ENCODE results near the gene ERGIC1. TPM values are rescaled to one million over a fixed set of nuclear protein-coding genes. Genes with fewer than 3 reads are reported as not detected.

Gene ERGIC1
- total RNA-seq, 1 experiment from 2014 or later, result 202 TPM

- Histone ChIP-seq H3K4me3 (no peak overlapping the region), H3K9me3 (replicated peaks) (0 out of 2 replicates have a peak, but pooled peaks cover 5% of the 10 kb centered on the region), H3K4me1 (replicated peaks) (peaks cover 79% of the 10 kb centered on the region), H3K27me3 (replicated peaks) (no peaks in the 10 kb centered on the region), H3K27ac (peak overlapping the region; percentile 20), H3K36me3 (no peaks in the 10 kb centered on the region)
- DNase-seq (ENCODE audit: low read depth in 1 of 2, low spot score in 2 of 2), result peak; percentile 66 to 76
These were observed 40.2 kb upstream of the ERGIC1 start for GRCh38 chr5:172793577-172794488.

- DNase-seq (ENCODE audit: low read depth in 1 of 2, low spot score in 2 of 2), result peak; percentile 94
- no peaks in the 10 kb centered on the region for H3K36me3 ChIP-seq
- peaks cover 81% of the 10 kb centered on the region for H3K4me1 ChIP-seq (replicated peaks)
- peak overlapping the region; percentile 72 for H3K27ac ChIP-seq
- 0 out of 2 replicates have a peak, but pooled peaks cover 5% of the 10 kb centered on the region for H3K9me3 ChIP-seq (replicated peaks)
- H3K4me3 ChIP-seq, result no peak overlapping the region
- no peaks in the 10 kb centered on the region for H3K27me3 ChIP-seq (replicated peaks)
These were observed 38.6 kb upstream of the ERGIC1 start for GRCh38 chr5:172795318-172795977.

- no peak overlapping the region; the same call in 1 of the 2 replicates for H3K27ac ChIP-seq
- DNase-seq (ENCODE audit: low read depth in 1 of 2, low spot score in 2 of 2), result no peak
- H3K27me3 ChIP-seq (replicated peaks), result no peaks in the 10 kb centered on the region
- H3K4me3 ChIP-seq, result no peak overlapping the region
- 0 out of 2 replicates have a peak, but pooled peaks cover 5% of the 10 kb centered on the region for H3K9me3 ChIP-seq (replicated peaks)
- no peaks in the 10 kb centered on the region for H3K36me3 ChIP-seq
- peaks cover 89% of the 10 kb centered on the region for H3K4me1 ChIP-seq (replicated peaks)
These were observed 37.7 kb upstream of the ERGIC1 start for GRCh38 chr5:172796306-172796705.

- Histone ChIP-seq H3K27ac (peak overlapping the region; percentile 88), H3K9me3 (replicated peaks) (0 out of 2 replicates have a peak, but pooled peaks cover 5% of the 10 kb centered on the region), H3K4me3 (no peak overlapping the region), H3K36me3 (no peaks in the 10 kb centered on the region), H3K27me3 (replicated peaks) (no peaks in the 10 kb centered on the region), H3K4me1 (replicated peaks) (peaks cover 97% of the 10 kb centered on the region)
- no peak for DNase-seq (ENCODE audit: low read depth in 1 of 2, low spot score in 2 of 2)
These were observed 36.3 kb upstream of the ERGIC1 start for GRCh38 chr5:172797771-172798191.

GRCh38 chr5:172798422-172799215 lies 35.4 kb upstream of the ERGIC1 start:
- Histone ChIP-seq H3K27me3 (replicated peaks) (no peaks in the 10 kb centered on the region), H3K4me3 (no peak overlapping the region), H3K27ac (peak overlapping the region; percentile 88), H3K4me1 (replicated peaks) (peaks cover 91% of the 10 kb centered on the region), H3K36me3 (no peaks in the 10 kb centered on the region), H3K9me3 (replicated peaks) (0 out of 2 replicates have a peak, but pooled peaks cover 4% of the 10 kb centered on the region)
- peak; percentile 87 to 94 for DNase-seq (ENCODE audit: low read depth in 1 of 2, low spot score in 2 of 2)

- Histone ChIP-seq H3K4me3 (no peak overlapping the region), H3K27me3 (replicated peaks) (no peaks in the 10 kb centered on the region), H3K36me3 (no peaks in the 10 kb centered on the region), H3K27ac (peak overlapping the region; percentile 88), H3K9me3 (replicated peaks) (no peaks in the 10 kb centered on the region), H3K4me1 (replicated peaks) (peaks cover 84% of the 10 kb centered on the region)
- no peak for DNase-seq (ENCODE audit: low read depth in 1 of 2, low spot score in 2 of 2)
These were observed 34.6 kb upstream of the ERGIC1 start for GRCh38 chr5:172799416-172799815.

DNA sequence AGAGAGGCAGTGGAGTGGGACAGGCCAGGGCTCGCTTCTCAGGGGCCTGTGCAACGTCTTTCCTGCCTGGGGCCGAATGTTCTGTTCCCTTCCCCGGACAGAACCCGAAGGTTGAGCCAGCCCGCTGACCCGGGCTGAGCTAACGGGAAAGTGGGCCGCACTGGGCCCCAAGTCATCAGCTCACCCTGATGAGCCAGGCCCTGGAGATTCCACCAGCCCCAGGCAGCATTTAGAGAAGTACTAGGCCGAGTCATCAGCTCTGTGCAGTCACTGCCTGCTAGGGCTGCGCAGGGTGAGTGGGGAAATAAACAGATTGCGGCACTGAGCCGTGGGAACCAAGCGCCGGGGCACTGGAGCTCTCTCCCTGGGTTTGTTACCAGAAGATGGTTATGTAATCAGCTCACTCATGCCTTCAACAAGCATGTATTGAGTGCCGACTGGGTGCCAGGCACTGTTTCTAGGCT lies 33.9 kb upstream of the ERGIC1 start:
- Histone ChIP-seq H3K9me3 (replicated peaks) (no peaks in the 10 kb centered on the region), H3K4me3 (no peak overlapping the region), H3K27me3 (replicated peaks) (no peaks in the 10 kb centered on the region), H3K4me1 (replicated peaks) (peaks cover 76% of the 10 kb centered on the region), H3K36me3 (no peaks in the 10 kb centered on the region), H3K27ac (peak overlapping the region; percentile 88)
- peak; percentile 90 to 93 for DNase-seq (ENCODE audit: low read depth in 1 of 2, low spot score in 2 of 2)

DNA sequence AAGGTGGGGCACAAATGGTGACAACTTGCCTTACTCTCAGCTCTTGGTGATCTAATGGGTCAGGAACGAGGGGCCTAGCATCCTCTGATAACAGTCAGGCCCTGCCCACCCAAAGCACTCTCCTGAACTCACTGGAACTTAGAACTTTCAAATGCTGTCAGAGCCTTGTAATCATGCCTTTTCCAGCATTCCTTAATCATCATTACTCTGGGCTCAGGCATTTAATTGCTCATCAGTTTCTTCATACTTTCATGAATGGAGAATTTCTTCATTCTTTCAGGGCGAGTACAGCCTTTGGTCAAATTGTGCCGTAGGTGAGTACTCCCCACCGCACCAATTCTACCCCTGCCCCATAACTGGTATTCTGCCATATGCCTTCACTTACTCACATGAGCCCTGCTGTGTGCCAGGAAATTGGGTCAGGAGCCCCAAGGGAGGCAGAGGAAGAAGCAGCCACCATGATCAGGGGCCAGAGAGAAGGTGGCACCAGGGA lies 32.8 kb upstream of the ERGIC1 start:
- H3K27ac ChIP-seq, result peak overlapping the region; percentile 88
- H3K27me3 ChIP-seq (replicated peaks), result no peaks in the 10 kb centered on the region
- peaks cover 65% of the 10 kb centered on the region for H3K4me1 ChIP-seq (replicated peaks)
- no peak overlapping the region for H3K4me3 ChIP-seq
- no peaks in the 10 kb centered on the region for H3K9me3 ChIP-seq (replicated peaks)
- no peaks in the 10 kb centered on the region for H3K36me3 ChIP-seq
- DNase-seq (ENCODE audit: low read depth in 1 of 2, low spot score in 2 of 2), result peak; percentile 89 to 91

DNA sequence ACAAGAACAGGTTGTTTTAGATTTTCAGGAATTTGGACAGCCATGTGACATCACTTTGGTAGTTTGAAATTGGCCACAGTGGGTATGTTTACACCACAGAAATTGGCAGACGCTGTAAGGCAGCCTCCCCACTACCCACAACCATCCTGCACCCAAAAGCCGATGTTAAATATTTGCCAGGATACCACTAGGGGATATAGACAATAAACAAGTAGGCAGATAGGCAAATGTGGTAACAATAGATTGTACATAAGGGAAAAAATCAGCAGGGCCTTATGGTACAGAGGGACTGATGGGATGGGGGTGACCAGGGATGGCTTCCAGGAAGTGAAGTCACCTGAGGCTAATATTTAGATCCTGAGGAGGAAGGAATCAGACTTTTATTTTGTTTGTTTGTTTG lies 31.9 kb upstream of the ERGIC1 start:
- H3K4me3 ChIP-seq, result no peak overlapping the region
- DNase-seq (ENCODE audit: low read depth in 1 of 2, low spot score in 2 of 2), result no peak
- H3K36me3 ChIP-seq, result no peaks in the 10 kb centered on the region
- no peaks in the 10 kb centered on the region for H3K27me3 ChIP-seq (replicated peaks)
- H3K27ac ChIP-seq, result peak overlapping the region; percentile 88
- H3K9me3 ChIP-seq (replicated peaks), result no peaks in the 10 kb centered on the region
- peaks cover 63% of the 10 kb centered on the region for H3K4me1 ChIP-seq (replicated peaks)

- Histone ChIP-seq H3K27ac (peak overlapping the region; percentile 88), H3K36me3 (no peaks in the 10 kb centered on the region), H3K4me1 (replicated peaks) (peaks cover 63% of the 10 kb centered on the region), H3K4me3 (no peak overlapping the region), H3K9me3 (replicated peaks) (no peaks in the 10 kb centered on the region), H3K27me3 (replicated peaks) (no peaks in the 10 kb centered on the region)
- peak in 1 of 2 experiments; percentile 64 for DNase-seq (ENCODE audit: low read depth in 1 of 2, low spot score in 2 of 2)
These were observed 31.4 kb upstream of the ERGIC1 start for GRCh38 chr5:172802567-172803176.

DNA sequence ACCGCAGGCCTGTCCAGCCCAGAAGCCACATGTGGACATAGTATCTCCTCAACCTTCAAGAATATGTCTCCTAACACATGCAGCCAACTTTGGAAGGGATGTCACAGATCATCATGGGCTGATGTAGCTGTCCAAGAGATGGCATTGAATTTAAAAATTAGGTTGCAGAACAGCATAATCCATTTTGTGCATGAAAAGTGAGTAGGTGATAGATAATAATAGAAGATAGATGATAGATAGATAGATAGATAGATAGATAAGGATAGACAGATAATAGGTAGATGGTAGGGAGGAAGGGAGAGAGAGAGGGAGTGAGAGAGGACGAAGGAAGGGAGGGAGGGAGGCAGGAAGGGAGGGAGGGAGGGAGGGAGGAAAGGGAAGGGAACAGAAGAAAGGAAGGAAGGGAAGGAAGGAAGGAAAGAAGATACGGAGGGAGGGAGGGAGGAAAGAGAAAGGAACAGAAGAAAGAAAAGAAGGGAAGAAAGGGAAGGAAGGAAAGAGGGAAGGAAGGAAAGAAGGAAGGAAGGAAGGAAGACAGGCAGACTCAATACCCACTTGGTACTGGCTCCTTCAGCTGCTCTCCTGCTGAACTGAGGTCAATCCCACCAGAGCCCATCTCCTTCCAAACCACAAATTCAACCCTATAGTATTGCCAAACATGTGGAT lies 28.9 kb upstream of the ERGIC1 start:
- Histone ChIP-seq H3K27ac (no peak overlapping the region), H3K9me3 (replicated peaks) (peaks cover 11% of the 10 kb centered on the region), H3K4me1 (replicated peaks) (peaks cover 53% of the 10 kb centered on the region), H3K4me3 (no peak overlapping the region), H3K27me3 (replicated peaks) (no peaks in the 10 kb centered on the region), H3K36me3 (no peaks in the 10 kb centered on the region)
- DNase-seq (ENCODE audit: low read depth in 1 of 2, low spot score in 2 of 2), result no peak

DNA sequence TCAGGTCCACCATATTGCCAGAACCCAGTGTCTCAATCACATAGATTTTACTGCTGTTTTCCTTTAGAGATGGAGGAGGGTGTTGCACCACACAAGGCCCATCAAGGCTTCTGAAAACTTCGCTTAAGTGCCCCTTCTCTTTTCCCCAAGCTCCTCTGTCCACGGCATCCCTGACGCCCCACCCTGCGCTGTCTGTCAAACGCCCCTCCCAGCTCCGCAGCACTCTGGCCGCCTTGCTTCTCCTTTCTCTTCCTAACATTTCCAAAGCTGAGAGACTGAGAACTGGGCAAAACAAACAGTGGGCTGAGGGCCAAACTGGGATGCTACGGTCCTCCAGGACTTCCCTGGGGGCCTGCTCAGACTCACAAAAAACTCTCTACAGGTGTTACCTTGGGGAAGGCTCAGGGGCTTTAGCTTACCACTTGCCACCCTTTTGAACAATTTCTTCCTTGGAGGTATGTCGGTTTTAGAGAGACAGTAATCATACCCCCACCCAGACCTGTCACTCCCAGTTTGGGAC lies 28.3 kb upstream of the ERGIC1 start:
- DNase-seq (ENCODE audit: low read depth in 1 of 2, low spot score in 2 of 2), result no peak
- H3K4me1 ChIP-seq (replicated peaks), result peaks cover 46% of the 10 kb centered on the region
- H3K27ac ChIP-seq, result no peak overlapping the region
- no peak overlapping the region for H3K4me3 ChIP-seq
- no peaks in the 10 kb centered on the region for H3K27me3 ChIP-seq (replicated peaks)
- peaks cover 11% of the 10 kb centered on the region for H3K9me3 ChIP-seq (replicated peaks)
- H3K36me3 ChIP-seq, result no peaks in the 10 kb centered on the region

All from SJSA1 (cell line).